Ecto neural progenitor cell (in vitro differentiated cells): ENCODE measurements around the gene ACAP2.

Source experiments
- DNase-seq: peaks from one replicate; pipeline ENCODE4 v3.0.0-alpha.2; 2018; ENCODE audit warnings: low spot score

The ACAP2 gene

GRCh38 chr3:195259475-195260279, 183.1 kb downstream of the ACAP2 start:
- peak; percentile 94 for DNase-seq

- DNase-seq, result no peak
These were observed 183.7 kb downstream of the ACAP2 start for GRCh38 chr3:195259154-195259474.

- peak; percentile 48 for DNase-seq
These were observed 184.2 kb downstream of the ACAP2 start for GRCh38 chr3:195258449-195259153.

- no peak for DNase-seq
These were observed 185.1 kb downstream of the ACAP2 start for GRCh38 chr3:195257454-195258448.

GRCh38 chr3:195256639-195257453, 186.0 kb downstream of the ACAP2 start:
- DNase-seq, result peak; percentile 39

- no peak for DNase-seq
These were observed 187.0 kb downstream of the ACAP2 start for GRCh38 chr3:195255571-195256501.

- DNase-seq, result peak; percentile 41
These were observed 187.7 kb downstream of the ACAP2 start for GRCh38 chr3:195255176-195255500.

GRCh38 chr3:195254454-195255175, 188.2 kb downstream of the ACAP2 start:
- DNase-seq, result peak; percentile 46

GRCh38 chr3:195253923-195254432, 188.8 kb downstream of the ACAP2 start:
- peak; percentile 46 for DNase-seq

GRCh38 chr3:195251336-195252065, 191.3 kb downstream of the ACAP2 start:
- DNase-seq, result no peak

- peak; percentile 45 for DNase-seq
These were observed 192.2 kb downstream of the ACAP2 start for GRCh38 chr3:195250473-195251251.

- DNase-seq, result no peak
These were observed 192.9 kb downstream of the ACAP2 start for GRCh38 chr3:195249858-195250464.

GRCh38 chr3:195249057-195249770, 193.6 kb downstream of the ACAP2 start:
- DNase-seq, result no peak

GRCh38 chr3:195248281-195248680, 194.5 kb downstream of the ACAP2 start:
- no peak for DNase-seq

- DNase-seq, result no peak
These were observed 195.0 kb downstream of the ACAP2 start for GRCh38 chr3:195247863-195248189.

GRCh38 chr3:195247086-195247862, 195.5 kb downstream of the ACAP2 start:
- no peak for DNase-seq
